T-cell (primary cell): Measurements from ENCODE around the gene FAN1. TPM values are rescaled to one million over a fixed set of nuclear protein-coding genes. Genes with fewer than 3 reads are reported as not detected.

Experiments used
- ATAC-seq, 4 experiments: fragments of 200-7000 bp in 3 of 4; fragments of 150-1000 bp in 1 of 4; cut with Tn5 transposase; replicated peaks in 1 of 4; 1 replicate in 3 of 4; 2 replicates in 1 of 4; pipeline ENCODE4 v1.10.0; 2021; ENCODE audit warnings: moderate library complexity in 3 of 4, mild to moderate bottlenecking in 2 of 4, moderate number of reproducible peaks in 1 of 4
- CTCF ChIA-PET, 2 donors: fragments of 300-600 bp; sonication (Branson Sonifier 250); formaldehyde crosslinking; loops; one replicate each; lab custom pipeline; 2022; ENCODE audit warnings: antibody characterized with exemption in 2 of 2; lab: Charles Lee
- POLR2A ChIA-PET, 2 donors: fragments of 300-600 bp; sonication (Branson Sonifier 250); formaldehyde crosslinking; loops; one replicate each; lab custom pipeline; 2022; ENCODE audit warnings: antibody characterized with exemption in 2 of 2; lab: Charles Lee
- DNase-seq, 35 experiments: peaks; one replicate each; pipeline versions ENCODE4 v3.0.0 to v3.0.0-alpha.2; 2013 to 2023
- H3K27ac ChIP-seq: one replicate; pipeline ENCODE4 v1.5.1; 2013; ENCODE audit warnings: low read length
- H3K27me3 ChIP-seq, 2 experiments: replicated peaks in 1 of 2; 1 replicate in 1 of 2; 2 replicates in 1 of 2; pipeline versions ENCODE4 v1.6.1 to v1.7.0; 2013; ENCODE audit warnings: low read length in 1 of 2, mixed read lengths in 1 of 2; ENCODE audit not compliant: control insufficient read depth in 2 of 2, insufficient read depth in 2 of 2; ENCODE audit errors: extremely low read depth in 1 of 2
- H3K36me3 ChIP-seq, 2 donors: 1 replicate in 1 of 2; 2 replicates in 1 of 2; pipeline versions ENCODE4 v1.6.1 to v1.7.0; 2013; ENCODE audit warnings: low read length in 1 of 2; ENCODE audit not compliant: control insufficient read depth in 2 of 2, insufficient read depth in 1 of 2; ENCODE audit errors: extremely low read depth in 1 of 2
- H3K4me1 ChIP-seq, 2 experiments: 1 replicate in 1 of 2; 2 replicates in 1 of 2; pipeline versions ENCODE4 v1.6.1 to v1.7.0; 2013; ENCODE audit warnings: low read length in 2 of 2, mixed read lengths in 1 of 2; ENCODE audit not compliant: insufficient read depth in 2 of 2, control insufficient read depth in 1 of 2; ENCODE audit errors: extremely low read depth in 1 of 2
- H3K4me3 ChIP-seq, 2 donors: 1 replicate in 1 of 2; 2 replicates in 1 of 2; pipeline versions ENCODE4 v1.5.1 to v1.7.0; 2013; ENCODE audit warnings: mild to moderate bottlenecking in 2 of 2, low read length in 1 of 2, moderate library complexity in 1 of 2; ENCODE audit not compliant: control insufficient read depth in 1 of 2; ENCODE audit errors: extremely low read depth in 1 of 2
- H3K9me3 ChIP-seq: 2 replicates; pipeline ENCODE4 v1.7.0; 2013
- H3K27ac Mint-ChIP-seq, 2 donors: one replicate each; pipeline ENCODE4 v1.8.0; 2020 to 2021; ENCODE audit warnings: mild to moderate bottlenecking in 2 of 2, mixed read lengths in 2 of 2
- H3K27me3 Mint-ChIP-seq, 2 donors: one replicate each; pipeline ENCODE4 v1.8.0; 2021 to 2022; ENCODE audit warnings: mixed read lengths in 2 of 2
- H3K36me3 Mint-ChIP-seq: one replicate; pipeline ENCODE4 v1.8.0; 2021; ENCODE audit warnings: mixed read lengths
- H3K4me1 Mint-ChIP-seq, 3 donors: one replicate each; pipeline ENCODE4 v1.8.0; 2020 to 2022; ENCODE audit warnings: mixed read lengths in 3 of 3, mild to moderate bottlenecking in 1 of 3
- H3K4me3 Mint-ChIP-seq, 3 donors: one replicate each; pipeline ENCODE4 v1.8.0; 2020 to 2022; ENCODE audit warnings: mild to moderate bottlenecking in 3 of 3, mixed read lengths in 3 of 3, moderate library complexity in 3 of 3
- H3K9me3 Mint-ChIP-seq, 3 donors: one replicate each; pipeline ENCODE4 v1.8.0; 2020 to 2022; ENCODE audit warnings: mixed read lengths in 3 of 3
- WGBS: methylation state at CpG from one replicate; pipeline ENCODE4 v1.1.5; 2013; ENCODE audit warnings: missing lambda C conversion rate; ENCODE audit not compliant: insufficient coverage; 5-methylcytosine and 5-hydroxymethylcytosine counted together
- total RNA-seq, 35 experiments: library from RNA in 6 of 35; stranded (reverse) in 6 of 35; fragments of 120-200 nt in 1 of 35; gene quantifications; one replicate each; pipeline versions ENCODE4 v1.2.1 to v1.2.4 and lab custom pipeline; 2013 to 2026

FAN1 gene
- total RNA-seq, 5 donors from 2014 or later (not counting 1 experiment from before 2014, with no cell fraction given) = 21.2 to 31.2 (median 26.7) TPM

DNA sequence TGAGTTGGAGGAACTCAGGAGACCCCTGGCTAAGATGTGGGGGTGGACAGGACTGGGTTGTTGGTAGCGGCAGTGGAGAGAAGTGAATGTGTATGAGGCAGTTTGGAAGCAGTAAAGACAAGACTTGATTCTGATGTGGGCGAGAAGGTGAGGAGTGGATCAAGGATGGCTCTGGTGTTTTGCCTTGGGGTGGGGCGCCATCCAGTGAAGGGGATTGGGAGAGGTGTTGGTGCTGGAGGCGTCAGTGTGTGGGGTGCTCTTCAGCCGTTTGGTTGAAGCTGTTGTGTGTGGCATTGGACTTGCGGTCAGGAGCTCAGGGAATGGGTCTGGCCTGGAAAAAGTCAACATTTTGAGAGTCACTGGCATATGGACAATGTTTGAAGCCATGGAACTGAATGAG lies 13.3 kb downstream of the FAN1 start:
- Histone ChIP-seq H3K4me3 (no peak overlapping the region), H3K36me3 (peaks cover 27 to 57% of the 10 kb centered on the region in 2 donors), H3K27ac (no peak overlapping the region), H3K27me3 (no peaks in the 10 kb centered on the region), H3K4me1 (no peaks in the 10 kb centered on the region), H3K9me3 (no peaks in the 10 kb centered on the region)
- no peaks in the 10 kb centered on the region for H3K27me3 Mint-ChIP-seq
- WGBS = 83% methylated on average over 6 of the region's 6 CpGs
- H3K27ac Mint-ChIP-seq = peak overlapping the region in 1 of 2 donors; percentile 1
- CTCF ChIA-PET = no interaction called here
- no peak overlapping the region for H3K4me3 Mint-ChIP-seq
- peaks cover 10 to 15% (median 11%) of the 10 kb centered on the region in 3 donors for H3K4me1 Mint-ChIP-seq
- H3K36me3 Mint-ChIP-seq = peaks cover 56% of the 10 kb centered on the region
- ATAC-seq (no peak), DNase-seq (no peak)
- POLR2A ChIA-PET = no interaction called here
- no peaks in the 10 kb centered on the region for H3K9me3 Mint-ChIP-seq

GRCh38 chr15:30917675-30918074 lies 14.0 kb downstream of the FAN1 start:
- peaks cover 55% of the 10 kb centered on the region for H3K36me3 Mint-ChIP-seq
- H3K4me3 ChIP-seq = no peak overlapping the region

GRCh38 chr15:30918366-30918765 lies 14.7 kb downstream of the FAN1 start:
- Mint-ChIP-seq H3K27ac (no peak overlapping the region), H3K9me3 (no peaks in the 10 kb centered on the region), H3K4me1 (peaks cover 10 to 11% (median 11%) of the 10 kb centered on the region in 3 donors), H3K36me3 (peaks cover 53% of the 10 kb centered on the region), H3K27me3 (no peaks in the 10 kb centered on the region), H3K4me3 (no peak overlapping the region)
- CTCF ChIA-PET = no interaction called here
- POLR2A ChIA-PET = no interaction called here
- Histone ChIP-seq H3K9me3 (no peaks in the 10 kb centered on the region), H3K4me1 (no peaks in the 10 kb centered on the region), H3K27me3 (no peaks in the 10 kb centered on the region), H3K27ac (no peak overlapping the region), H3K4me3 (no peak overlapping the region), H3K36me3 (peaks cover 30 to 61% of the 10 kb centered on the region in 2 donors)
- ATAC-seq (no peak), DNase-seq (no peak)
- no CpG with 5 or more reads among the region's 5 CpGs for WGBS

More at GRCh38 chr15:30917675-30918074, 14.0 kb downstream of the FAN1 start:
- ChIA-PET CTCF (no interaction called here), POLR2A (no interaction called here)
- Mint-ChIP-seq H3K9me3 (no peaks in the 10 kb centered on the region), H3K27ac (no peak overlapping the region), H3K27me3 (no peaks in the 10 kb centered on the region), H3K4me1 (peaks cover 10 to 15% (median 11%) of the 10 kb centered on the region in 3 donors), H3K4me3 (no peak overlapping the region)
- ATAC-seq = no peak
- DNase-seq = no peak
- Histone ChIP-seq H3K9me3 (no peaks in the 10 kb centered on the region), H3K27me3 (no peaks in the 10 kb centered on the region), H3K4me1 (no peaks in the 10 kb centered on the region), H3K27ac (no peak overlapping the region), H3K36me3 (peaks cover 30 to 59% of the 10 kb centered on the region in 2 donors)
- WGBS = no CpG with 5 or more reads among the region's 1 CpG

- Mint-ChIP-seq H3K27me3 (no peaks in the 10 kb centered on the region), H3K4me1 (peaks cover 9 to 10% (median 9%) of the 10 kb centered on the region in 3 donors), H3K4me3 (no peak overlapping the region), H3K9me3 (no peaks in the 10 kb centered on the region), H3K36me3 (peaks cover 54% of the 10 kb centered on the region), H3K27ac (no peak overlapping the region)
- WGBS = 60% methylated on average over 1 of the region's 5 CpGs
- ATAC-seq = no peak
- Histone ChIP-seq H3K4me1 (no peaks in the 10 kb centered on the region), H3K4me3 (no peak overlapping the region), H3K27ac (no peak overlapping the region), H3K27me3 (no peaks in the 10 kb centered on the region), H3K36me3 (peaks cover 20 to 63% of the 10 kb centered on the region in 2 donors), H3K9me3 (no peaks in the 10 kb centered on the region)
- ChIA-PET CTCF (no interaction called here), POLR2A (no interaction called here)
- no peak for DNase-seq
Measured at GRCh38 chr15:30919877-30920550, 16.3 kb downstream of the FAN1 start.

DNA sequence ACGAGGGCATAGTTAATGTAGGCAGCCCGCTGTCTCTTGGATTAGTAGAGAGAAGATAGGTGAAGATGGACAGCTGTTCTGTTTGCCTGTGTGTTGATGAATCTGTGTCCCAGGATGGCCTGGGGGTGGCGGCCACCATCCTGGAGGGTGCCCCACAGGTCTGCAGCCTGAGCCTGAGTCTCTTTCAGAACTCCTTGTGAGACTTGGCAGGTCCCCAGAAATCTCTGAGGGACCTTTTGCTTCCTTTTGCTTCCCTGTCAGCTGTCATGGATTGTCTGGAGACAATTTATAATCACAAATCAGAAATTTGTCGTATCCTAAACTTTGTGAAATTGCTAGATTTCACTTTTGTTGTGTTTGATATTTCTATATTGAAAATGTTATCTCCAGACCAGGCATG lies 17.4 kb downstream of the FAN1 start:
- no peaks in the 10 kb centered on the region for H3K4me1 ChIP-seq
- H3K36me3 ChIP-seq = peaks cover 23 to 66% of the 10 kb centered on the region in 2 donors
- H3K27me3 ChIP-seq = no peaks in the 10 kb centered on the region
- Mint-ChIP-seq H3K36me3 (peaks cover 57% of the 10 kb centered on the region), H3K27ac (peak overlapping the region in 1 of 2 donors; percentile 39), H3K9me3 (no peaks in the 10 kb centered on the region), H3K4me1 (peaks cover 8 to 10% (median 8%) of the 10 kb centered on the region in 3 donors), H3K4me3 (no peak overlapping the region), H3K27me3 (no peaks in the 10 kb centered on the region)
- DNase-seq (no peak), ATAC-seq (no peak)
- no peak overlapping the region for H3K4me3 ChIP-seq
- WGBS = 100% methylated on average over 2 of the region's 4 CpGs
- no peaks in the 10 kb centered on the region for H3K9me3 ChIP-seq
- ChIA-PET POLR2A (interaction anchor here in 1 of 2 donors (0.7 kb wide), 1 partner anchor 223 kb away, joined by 3 read pairs; no protein-coding TSS in a partner anchor), CTCF (no interaction called here)
- no peak overlapping the region for H3K27ac ChIP-seq

GRCh38 chr15:30921781-30922479 lies 18.2 kb downstream of the FAN1 start:
- Mint-ChIP-seq H3K36me3 (peaks cover 60% of the 10 kb centered on the region), H3K9me3 (no peaks in the 10 kb centered on the region), H3K27ac (no peak overlapping the region), H3K4me1 (peaks cover 3% of the 10 kb centered on the region in 3 donors), H3K27me3 (no peaks in the 10 kb centered on the region), H3K4me3 (no peak overlapping the region)
- Histone ChIP-seq H3K27ac (no peak overlapping the region), H3K36me3 (peaks cover 21 to 67% of the 10 kb centered on the region in 2 donors), H3K9me3 (no peaks in the 10 kb centered on the region), H3K4me3 (no peak overlapping the region), H3K4me1 (no peaks in the 10 kb centered on the region), H3K27me3 (no peaks in the 10 kb centered on the region)
- no peak for ATAC-seq
- ChIA-PET CTCF (no interaction called here), POLR2A (interaction anchor here in 1 of 2 donors (0.7 kb wide), 1 partner anchor 222 kb away, joined by 3 read pairs; no protein-coding TSS in a partner anchor)
- WGBS = 92% methylated on average over 6 of the region's 9 CpGs
- DNase-seq = no peak
